ENCODE results near the gene EPB41L3.
A peak's percentile ranks its signal among the peaks of the same experiment; 100 is the strongest.

EPB41L3 gene

DNA sequence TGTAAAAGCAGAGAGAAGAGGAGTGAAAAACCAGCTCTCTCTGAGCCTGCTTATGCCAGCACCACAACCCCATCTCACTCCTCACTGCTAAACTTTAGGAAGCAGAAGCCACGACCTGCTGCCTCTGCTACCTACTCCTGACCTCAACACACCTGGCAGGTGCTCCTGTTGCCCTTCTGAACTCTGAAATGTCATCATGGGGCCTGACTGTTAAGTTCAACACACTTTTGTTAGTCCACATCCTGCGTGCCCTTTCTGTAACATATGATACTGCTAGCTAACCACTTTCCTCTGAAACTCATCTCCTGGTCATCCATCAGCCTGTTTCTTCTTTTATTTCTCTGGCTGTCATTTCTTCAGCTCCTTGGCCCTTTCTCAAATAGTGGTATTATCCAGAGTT, 118.1 kb downstream of the EPB41L3 start:
- Histone ChIP-seq H3K23ac (ENCODE audit: low read length in 2 of 2) (no peak overlapping the region), H2BK12ac (ENCODE audit: low read length in 2 of 2) (no peak overlapping the region), H3K4me3 (ENCODE audit: insufficient read depth in 1 of 2, low read depth in 1 of 2, low read length in 2 of 2) (no peak overlapping the region), H3K27ac (ENCODE audit: low read length, poor library complexity, severe bottlenecking) (no peak overlapping the region), H3K4me2 (ENCODE audit: low read length, poor library complexity, severe bottlenecking) (no peak overlapping the region), H3K9me3 (ENCODE audit: control insufficient read depth, low read length) (no peaks in the 10 kb centered on the region), H4K8ac (ENCODE audit: low read length) (no peak overlapping the region), H3K4ac (ENCODE audit: low read depth in 1 of 2, low read length in 2 of 2) (no peak overlapping the region), H3K27me3 (ENCODE audit: control insufficient read depth in 1 of 2, insufficient read depth in 1 of 2, low read length in 2 of 2) (no peaks in the 10 kb centered on the region), H2BK15ac (ENCODE audit: low read depth, poor library complexity, severe bottlenecking) (no peak overlapping the region), H3K4me1 (ENCODE audit: control insufficient read depth, insufficient read depth, low read depth, low read length) (no peaks in the 10 kb centered on the region), H3K9ac (ENCODE audit: low read length) (no peak overlapping the region), H3K14ac (ENCODE audit: low read length in 2 of 2) (no peak overlapping the region), H4K91ac (ENCODE audit: low read length) (no peak overlapping the region), H2BK120ac (ENCODE audit: low read depth, low read length) (no peak overlapping the region), H2BK5ac (ENCODE audit: low read depth, low read length, poor library complexity, severe bottlenecking) (no peak overlapping the region), H3K79me1 (replicated peaks; ENCODE audit: low read length, poor library complexity, severe bottlenecking) (no peaks in the 10 kb centered on the region), H3K36me3 (ENCODE audit: control insufficient read depth in 1 of 2, insufficient read depth in 2 of 2, low read depth in 1 of 2, low read length in 2 of 2) (peaks cover 0 to 66% of the 10 kb centered on the region in 2 experiments), H3K18ac (ENCODE audit: low read depth in 1 of 2, low read length in 2 of 2) (no peak overlapping the region), H2AK5ac (ENCODE audit: low read length, severe bottlenecking) (no peak overlapping the region), H2AFZ (ENCODE audit: low read depth, low read length) (no peak overlapping the region)
- no peak for DNase-seq
- 53% methylated on average over 2 of the region's 2 CpGs for WGBS

GRCh38 chr18:5424903-5425664, 118.7 kb downstream of the EPB41L3 start:
- no peak overlapping the region for H3K23ac ChIP-seq (ENCODE audit: low read length in 2 of 2)
- H2BK15ac ChIP-seq (ENCODE audit: low read depth, poor library complexity, severe bottlenecking) = no peak overlapping the region
- H2AK5ac ChIP-seq (ENCODE audit: low read length, severe bottlenecking) = no peak overlapping the region
- no peak overlapping the region for H3K14ac ChIP-seq (ENCODE audit: low read length in 2 of 2)
- no peak overlapping the region for H4K8ac ChIP-seq (ENCODE audit: low read length)
- no peaks in the 10 kb centered on the region for H3K9me3 ChIP-seq (ENCODE audit: control insufficient read depth, low read length)
- peaks cover 0 to 70% of the 10 kb centered on the region in 2 experiments for H3K36me3 ChIP-seq (ENCODE audit: control insufficient read depth in 1 of 2, insufficient read depth in 2 of 2, low read depth in 1 of 2, low read length in 2 of 2)
- H3K4ac ChIP-seq (ENCODE audit: low read depth in 1 of 2, low read length in 2 of 2) = no peak overlapping the region
- H4K91ac ChIP-seq (ENCODE audit: low read length) = no peak overlapping the region
- no peaks in the 10 kb centered on the region for H3K79me1 ChIP-seq (replicated peaks; ENCODE audit: low read length, poor library complexity, severe bottlenecking)
- no peak overlapping the region for H2AFZ ChIP-seq (ENCODE audit: low read depth, low read length)
- 55% methylated on average over 4 of the region's 6 CpGs for WGBS
- DNase-seq = peak; percentile 4
- H3K27me3 ChIP-seq (ENCODE audit: control insufficient read depth in 1 of 2, insufficient read depth in 1 of 2, low read length in 2 of 2) = no peaks in the 10 kb centered on the region
- no peak overlapping the region for H2BK120ac ChIP-seq (ENCODE audit: low read depth, low read length)
- no peak overlapping the region for H3K18ac ChIP-seq (ENCODE audit: low read depth in 1 of 2, low read length in 2 of 2)
- no peak overlapping the region for H3K27ac ChIP-seq (ENCODE audit: low read length, poor library complexity, severe bottlenecking)
- no peak overlapping the region for H3K9ac ChIP-seq (ENCODE audit: low read length)
- no peaks in the 10 kb centered on the region for H3K4me1 ChIP-seq (ENCODE audit: control insufficient read depth, insufficient read depth, low read depth, low read length)
- H3K4me2 ChIP-seq (ENCODE audit: low read length, poor library complexity, severe bottlenecking) = no peak overlapping the region
- H2BK5ac ChIP-seq (ENCODE audit: low read depth, low read length, poor library complexity, severe bottlenecking) = no peak overlapping the region
- H3K4me3 ChIP-seq (ENCODE audit: insufficient read depth in 1 of 2, low read depth in 1 of 2, low read length in 2 of 2) = no peak overlapping the region
- no peak overlapping the region for H2BK12ac ChIP-seq (ENCODE audit: low read length in 2 of 2)

DNA sequence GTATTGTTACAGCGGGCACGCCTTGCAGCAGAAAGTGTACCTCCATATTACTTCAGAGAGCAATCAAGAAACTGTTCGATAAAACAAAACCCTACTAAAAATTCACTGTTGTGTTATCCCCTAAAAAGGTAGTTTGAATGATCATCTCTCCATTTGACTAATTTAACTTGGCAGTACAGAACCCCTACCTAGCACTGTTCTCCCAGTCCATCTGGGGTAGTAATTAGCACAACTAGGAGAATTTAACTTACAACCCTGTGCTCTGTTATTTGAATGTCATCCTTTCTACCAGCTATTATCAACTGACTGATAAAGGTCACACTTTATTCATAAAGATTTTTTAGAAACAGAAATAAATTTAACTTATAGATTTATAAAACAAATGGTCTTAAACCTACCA, 121.2 kb downstream of the EPB41L3 start:
- 75% methylated on average over 2 of the region's 3 CpGs for WGBS
- H3K36me3 ChIP-seq (ENCODE audit: control insufficient read depth in 1 of 2, insufficient read depth in 2 of 2, low read depth in 1 of 2, low read length in 2 of 2) = peaks cover 0 to 79% of the 10 kb centered on the region in 2 experiments

GRCh38 chr18:5421981-5422380, 121.8 kb downstream of the EPB41L3 start:
- Histone ChIP-seq H3K14ac (ENCODE audit: low read length in 2 of 2) (no peak overlapping the region), H2BK5ac (ENCODE audit: low read depth, low read length, poor library complexity, severe bottlenecking) (no peak overlapping the region), H3K9me3 (ENCODE audit: control insufficient read depth, low read length) (no peaks in the 10 kb centered on the region), H3K36me3 (ENCODE audit: control insufficient read depth in 1 of 2, insufficient read depth in 2 of 2, low read depth in 1 of 2, low read length in 2 of 2) (peaks cover 0 to 80% of the 10 kb centered on the region in 2 experiments), H3K27me3 (ENCODE audit: control insufficient read depth in 1 of 2, insufficient read depth in 1 of 2, low read length in 2 of 2) (no peaks in the 10 kb centered on the region), H3K9ac (ENCODE audit: low read length) (no peak overlapping the region), H3K4me2 (ENCODE audit: low read length, poor library complexity, severe bottlenecking) (no peak overlapping the region), H4K91ac (ENCODE audit: low read length) (no peak overlapping the region), H3K4ac (ENCODE audit: low read depth in 1 of 2, low read length in 2 of 2) (no peak overlapping the region), H3K4me1 (ENCODE audit: control insufficient read depth, insufficient read depth, low read depth, low read length) (no peaks in the 10 kb centered on the region), H3K23ac (ENCODE audit: low read length in 2 of 2) (no peak overlapping the region), H2BK12ac (ENCODE audit: low read length in 2 of 2) (no peak overlapping the region), H3K79me1 (replicated peaks; ENCODE audit: low read length, poor library complexity, severe bottlenecking) (no peaks in the 10 kb centered on the region), H3K4me3 (ENCODE audit: insufficient read depth in 1 of 2, low read depth in 1 of 2, low read length in 2 of 2) (no peak overlapping the region), H2AFZ (ENCODE audit: low read depth, low read length) (no peak overlapping the region), H4K8ac (ENCODE audit: low read length) (no peak overlapping the region), H2AK5ac (ENCODE audit: low read length, severe bottlenecking) (no peak overlapping the region), H3K27ac (ENCODE audit: low read length, poor library complexity, severe bottlenecking) (no peak overlapping the region), H2BK120ac (ENCODE audit: low read depth, low read length) (no peak overlapping the region), H3K18ac (ENCODE audit: low read depth in 1 of 2, low read length in 2 of 2) (no peak overlapping the region), H2BK15ac (ENCODE audit: low read depth, poor library complexity, severe bottlenecking) (no peak overlapping the region)
- WGBS = 93% methylated on average over 4 of the region's 5 CpGs
- DNase-seq = no peak

More for the DNA sequence above, 121.2 kb downstream of the EPB41L3 start:
- Histone ChIP-seq H2BK120ac (ENCODE audit: low read depth, low read length) (no peak overlapping the region), H3K4me2 (ENCODE audit: low read length, poor library complexity, severe bottlenecking) (no peak overlapping the region), H3K18ac (ENCODE audit: low read depth in 1 of 2, low read length in 2 of 2) (no peak overlapping the region), H3K27ac (ENCODE audit: low read length, poor library complexity, severe bottlenecking) (no peak overlapping the region), H2AFZ (ENCODE audit: low read depth, low read length) (no peak overlapping the region), H3K14ac (ENCODE audit: low read length in 2 of 2) (no peak overlapping the region), H3K4me3 (ENCODE audit: insufficient read depth in 1 of 2, low read depth in 1 of 2, low read length in 2 of 2) (no peak overlapping the region), H2BK12ac (ENCODE audit: low read length in 2 of 2) (no peak overlapping the region), H3K4me1 (ENCODE audit: control insufficient read depth, insufficient read depth, low read depth, low read length) (no peaks in the 10 kb centered on the region), H2AK5ac (ENCODE audit: low read length, severe bottlenecking) (no peak overlapping the region), H2BK15ac (ENCODE audit: low read depth, poor library complexity, severe bottlenecking) (no peak overlapping the region), H3K23ac (ENCODE audit: low read length in 2 of 2) (no peak overlapping the region), H3K9me3 (ENCODE audit: control insufficient read depth, low read length) (no peaks in the 10 kb centered on the region), H2BK5ac (ENCODE audit: low read depth, low read length, poor library complexity, severe bottlenecking) (no peak overlapping the region), H4K91ac (ENCODE audit: low read length) (no peak overlapping the region), H3K27me3 (ENCODE audit: control insufficient read depth in 1 of 2, insufficient read depth in 1 of 2, low read length in 2 of 2) (no peaks in the 10 kb centered on the region), H3K4ac (ENCODE audit: low read depth in 1 of 2, low read length in 2 of 2) (no peak overlapping the region), H3K9ac (ENCODE audit: low read length) (no peak overlapping the region), H4K8ac (ENCODE audit: low read length) (no peak overlapping the region), H3K79me1 (replicated peaks; ENCODE audit: low read length, poor library complexity, severe bottlenecking) (no peaks in the 10 kb centered on the region)
- DNase-seq = no peak

All from mesenchymal stem cell (in vitro differentiated cells and primary cell).